ENCODE results near the gene SPATA32.

DNA sequence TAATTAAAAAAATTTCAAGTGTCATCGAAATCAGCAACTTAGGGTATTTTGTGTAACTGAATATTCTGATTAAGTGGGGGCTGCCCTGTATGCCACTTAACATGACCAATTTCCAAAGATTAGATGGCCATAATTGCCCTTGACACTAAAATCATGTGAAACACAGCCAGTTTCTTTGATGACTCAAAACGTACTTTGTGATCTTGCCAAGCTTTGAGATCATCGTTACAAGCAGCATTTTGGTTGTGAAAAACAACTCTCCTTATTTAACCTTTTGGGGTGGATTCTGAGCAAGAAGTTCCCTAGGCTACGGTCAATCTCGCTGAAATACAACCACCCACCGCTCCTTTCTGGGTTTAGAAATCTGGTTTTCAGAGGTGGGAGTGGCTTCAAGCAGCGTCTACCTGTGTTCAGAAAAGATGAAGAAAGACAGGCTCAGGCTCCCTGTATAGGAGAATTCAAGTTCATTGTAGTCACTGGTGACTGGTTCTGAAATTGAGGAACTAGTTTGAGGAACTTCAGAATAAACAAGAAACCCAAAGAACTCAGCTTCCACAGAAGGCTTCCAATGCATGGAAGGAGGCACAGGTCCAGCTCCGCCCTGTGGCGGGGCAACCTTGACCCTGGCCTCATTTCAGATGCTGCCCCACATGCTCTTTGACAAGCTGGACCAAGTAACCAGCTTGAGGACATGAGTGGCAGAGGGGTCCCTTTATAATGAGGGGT is 45.6 kb upstream of the SPATA32 start:
- TF ChIP-seq, protein P1, sequence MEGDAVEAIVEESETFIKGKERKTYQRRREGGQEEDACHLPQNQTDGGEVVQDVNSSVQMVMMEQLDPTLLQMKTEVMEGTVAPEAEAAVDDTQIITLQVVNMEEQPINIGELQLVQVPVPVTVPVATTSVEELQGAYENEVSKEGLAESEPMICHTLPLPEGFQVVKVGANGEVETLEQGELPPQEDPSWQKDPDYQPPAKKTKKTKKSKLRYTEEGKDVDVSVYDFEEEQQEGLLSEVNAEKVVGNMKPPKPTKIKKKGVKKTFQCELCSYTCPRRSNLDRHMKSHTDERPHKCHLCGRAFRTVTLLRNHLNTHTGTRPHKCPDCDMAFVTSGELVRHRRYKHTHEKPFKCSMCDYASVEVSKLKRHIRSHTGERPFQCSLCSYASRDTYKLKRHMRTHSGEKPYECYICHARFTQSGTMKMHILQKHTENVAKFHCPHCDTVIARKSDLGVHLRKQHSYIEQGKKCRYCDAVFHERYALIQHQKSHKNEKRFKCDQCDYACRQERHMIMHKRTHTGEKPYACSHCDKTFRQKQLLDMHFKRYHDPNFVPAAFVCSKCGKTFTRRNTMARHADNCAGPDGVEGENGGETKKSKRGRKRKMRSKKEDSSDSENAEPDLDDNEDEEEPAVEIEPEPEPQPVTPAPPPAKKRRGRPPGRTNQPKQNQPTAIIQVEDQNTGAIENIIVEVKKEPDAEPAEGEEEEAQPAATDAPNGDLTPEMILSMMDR (IDR thresholded peaks at IDR 0.05) = no peak
- TF ChIP-seq POLR2A (IDR thresholded peaks at IDR 0.05) = no peak
